Measurements from ENCODE around the gene GRHL3.

DNA sequence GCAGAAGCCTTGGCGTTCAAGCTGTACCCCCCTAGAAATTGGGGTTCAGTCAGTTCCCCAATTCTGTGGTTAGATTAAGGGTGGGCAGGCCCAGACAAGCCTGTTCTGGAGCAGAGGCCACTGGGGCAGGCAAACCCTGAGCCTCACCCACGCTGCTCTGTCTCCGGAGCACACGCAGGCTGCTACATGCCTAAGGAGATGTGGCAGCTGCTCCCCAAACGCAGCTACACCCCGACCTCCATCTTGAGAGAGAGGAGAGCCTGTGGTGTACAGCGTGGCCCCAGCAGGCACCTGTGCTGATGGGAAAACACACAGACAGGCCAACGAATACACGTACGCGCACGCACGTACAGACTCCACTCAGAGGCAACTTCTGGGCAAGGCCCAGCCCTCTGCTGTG lies 33.9 kb upstream of the GRHL3 start:
- TF ChIP-seq, protein P1, sequence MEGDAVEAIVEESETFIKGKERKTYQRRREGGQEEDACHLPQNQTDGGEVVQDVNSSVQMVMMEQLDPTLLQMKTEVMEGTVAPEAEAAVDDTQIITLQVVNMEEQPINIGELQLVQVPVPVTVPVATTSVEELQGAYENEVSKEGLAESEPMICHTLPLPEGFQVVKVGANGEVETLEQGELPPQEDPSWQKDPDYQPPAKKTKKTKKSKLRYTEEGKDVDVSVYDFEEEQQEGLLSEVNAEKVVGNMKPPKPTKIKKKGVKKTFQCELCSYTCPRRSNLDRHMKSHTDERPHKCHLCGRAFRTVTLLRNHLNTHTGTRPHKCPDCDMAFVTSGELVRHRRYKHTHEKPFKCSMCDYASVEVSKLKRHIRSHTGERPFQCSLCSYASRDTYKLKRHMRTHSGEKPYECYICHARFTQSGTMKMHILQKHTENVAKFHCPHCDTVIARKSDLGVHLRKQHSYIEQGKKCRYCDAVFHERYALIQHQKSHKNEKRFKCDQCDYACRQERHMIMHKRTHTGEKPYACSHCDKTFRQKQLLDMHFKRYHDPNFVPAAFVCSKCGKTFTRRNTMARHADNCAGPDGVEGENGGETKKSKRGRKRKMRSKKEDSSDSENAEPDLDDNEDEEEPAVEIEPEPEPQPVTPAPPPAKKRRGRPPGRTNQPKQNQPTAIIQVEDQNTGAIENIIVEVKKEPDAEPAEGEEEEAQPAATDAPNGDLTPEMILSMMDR (conservative IDR thresholded peaks at IDR 0.05) = no peak
- TF ChIP-seq EZH2 (IDR thresholded peaks at IDR 0.05; ENCODE audit: low read depth) = no peak

Measured in PC-9 (cell line).